CD4-positive, alpha-beta memory T cell (primary cell): ENCODE data around the gene ZSCAN26. TPM values are rescaled to one million over a fixed set of nuclear protein-coding genes. Genes with fewer than 3 reads are reported as not detected.
"Not testable (repeated sequence)": the region's sequence is repeated elsewhere in the genome, so short reads cannot be mapped to it uniquely, and the experiment has no call there.

ENCODE experiments used
- CTCF ChIA-PET: fragments of 350-600 bp; sonication (Branson Sonifier 250); formaldehyde crosslinking; loops from one replicate; lab custom pipeline; 2021; ENCODE audit warnings: inconsistent platforms; ENCODE audit not compliant: partially characterized antibody; lab: Charles Lee
- POLR2A ChIA-PET: fragments of 350-600 bp; sonication (Branson Sonifier 250); formaldehyde crosslinking; loops from one replicate; lab custom pipeline; 2021; ENCODE audit not compliant: partially characterized antibody; lab: Charles Lee
- DNase-seq, 5 donors: peaks; one replicate each; pipeline versions ENCODE4 v3.0.0 to v3.0.0-alpha.2; 2020 to 2022; ENCODE audit warnings: mixed read lengths in 1 of 5
- H3K27ac ChIP-seq: one replicate; pipeline ENCODE4 v1.7.0; 2013; ENCODE audit warnings: low read depth, low read length
- H3K27me3 ChIP-seq: 2 replicates; pipeline ENCODE4 v1.7.0; 2013; ENCODE audit warnings: mild to moderate bottlenecking, low read length, moderate library complexity; ENCODE audit not compliant: insufficient read depth
- H3K36me3 ChIP-seq: 2 replicates; pipeline ENCODE4 v1.7.0; 2013; ENCODE audit warnings: mild to moderate bottlenecking, low read length, moderate library complexity; ENCODE audit not compliant: insufficient read depth
- H3K4me1 ChIP-seq: 2 replicates; pipeline ENCODE4 v1.7.0; 2013; ENCODE audit warnings: mild to moderate bottlenecking, low read length, moderate library complexity; ENCODE audit not compliant: insufficient read depth
- H3K4me3 ChIP-seq, 2 donors: one replicate each; pipeline ENCODE4 v1.7.0; 2013; ENCODE audit warnings: low read length in 2 of 2, mild to moderate bottlenecking in 1 of 2
- H3K9me3 ChIP-seq, 2 donors: one replicate each; pipeline ENCODE4 v1.7.0; 2013; ENCODE audit warnings: low read length in 2 of 2, control low read depth in 1 of 2; ENCODE audit not compliant: control insufficient read depth in 1 of 2
- H3K27ac Mint-ChIP-seq, 7 donors: one replicate each; pipeline ENCODE4 v1.8.0; 2020 to 2021; ENCODE audit warnings: mixed read lengths in 7 of 7, mild to moderate bottlenecking in 6 of 7, inconsistent platforms in 3 of 7, moderate library complexity in 3 of 7
- H3K27me3 Mint-ChIP-seq, 2 donors: one replicate each; pipeline ENCODE4 v1.8.0; 2020 to 2021; ENCODE audit warnings: mixed read lengths in 2 of 2
- H3K36me3 Mint-ChIP-seq, 2 donors: one replicate each; pipeline ENCODE4 v1.8.0; 2020 to 2021; ENCODE audit warnings: mixed read lengths in 2 of 2, inconsistent platforms in 1 of 2, mild to moderate bottlenecking in 1 of 2
- H3K4me1 Mint-ChIP-seq, 4 donors: one replicate each; pipeline ENCODE4 v1.8.0; 2020 to 2021; ENCODE audit warnings: mixed read lengths in 4 of 4, mild to moderate bottlenecking in 1 of 4
- H3K4me3 Mint-ChIP-seq, 8 donors: one replicate each; pipeline ENCODE4 v1.8.0; 2020 to 2021; ENCODE audit warnings: mixed read lengths in 8 of 8, mild to moderate bottlenecking in 7 of 8, moderate library complexity in 6 of 8, inconsistent platforms in 3 of 8
- H3K9me3 Mint-ChIP-seq, 8 donors: one replicate each; pipeline ENCODE4 v1.8.0; 2020 to 2021; ENCODE audit warnings: mixed read lengths in 8 of 8, mild to moderate bottlenecking in 5 of 8, inconsistent platforms in 3 of 8, moderate library complexity in 1 of 8
- intact Hi-C: fragments of 100-400 bp; cut with micrococcal nuclease; formaldehyde crosslinking; loops from one replicate; pipeline ENCODE4 v1.15.1; 2023
- polyA plus RNA-seq, 2 donors: library from polyadenylated mRNA; unstranded; fragments of 300-500 nt; fragmentation: Illumina TruSeq; gene quantifications; one replicate each; pipeline ENCODE4 v1.2.3, GENCODE V29; 2021
- total RNA-seq, 2 experiments: library from RNA; stranded (reverse); gene quantifications; one replicate each; pipeline ENCODE4 v1.2.3, GENCODE V29; 2021

ZSCAN26 gene
- total and polyA plus RNA-seq, 4 experiments from 2014 or later, result 13.1 to 26.5 (median 18.8) TPM

DNA sequence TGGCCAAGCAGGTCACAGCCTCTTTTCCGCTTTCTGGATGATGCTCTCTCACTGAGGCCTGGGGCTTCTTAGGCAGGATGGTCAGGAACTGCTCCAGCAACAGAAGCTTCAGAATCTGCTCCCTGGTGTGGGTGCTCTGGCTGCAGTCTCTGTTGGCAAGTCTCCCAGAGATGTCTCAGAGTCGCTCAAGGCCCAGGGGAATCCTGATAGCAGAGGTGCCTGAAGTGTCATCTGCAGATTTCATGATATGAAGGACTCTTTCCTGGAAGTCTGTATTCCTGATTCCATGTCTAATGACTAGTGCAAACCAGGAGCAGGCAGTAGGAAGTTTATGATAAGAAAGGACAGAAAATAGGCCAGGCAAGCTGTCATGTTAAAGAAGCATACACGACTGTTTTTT, 48.7 kb downstream of the ZSCAN26 start:
- Histone ChIP-seq H3K4me1 (no peaks in the 10 kb centered on the region), H3K9me3 (no peaks in the 10 kb centered on the region), H3K27ac (no peak overlapping the region), H3K4me3 (no peak overlapping the region), H3K36me3 (no peaks in the 10 kb centered on the region), H3K27me3 (peaks cover 3% of the 10 kb centered on the region)
- POLR2A ChIA-PET, result no interaction called here
- H3K4me3 Mint-ChIP-seq, result no peak overlapping the region
- CTCF ChIA-PET, result no interaction called here
- intact Hi-C loops, result no loop called here
- H3K27me3 Mint-ChIP-seq, result peaks cover 25 to 26% of the 10 kb centered on the region in 2 donors
- H3K27ac Mint-ChIP-seq, result no peak overlapping the region
- H3K4me1 Mint-ChIP-seq, result no peaks in the 10 kb centered on the region
- no peak for DNase-seq
- peaks cover 0 to 2% (median 0%) of the 10 kb centered on the region in 8 donors for H3K9me3 Mint-ChIP-seq
- H3K36me3 Mint-ChIP-seq, result peaks cover 0 to 3% of the 10 kb centered on the region in 2 donors

DNA sequence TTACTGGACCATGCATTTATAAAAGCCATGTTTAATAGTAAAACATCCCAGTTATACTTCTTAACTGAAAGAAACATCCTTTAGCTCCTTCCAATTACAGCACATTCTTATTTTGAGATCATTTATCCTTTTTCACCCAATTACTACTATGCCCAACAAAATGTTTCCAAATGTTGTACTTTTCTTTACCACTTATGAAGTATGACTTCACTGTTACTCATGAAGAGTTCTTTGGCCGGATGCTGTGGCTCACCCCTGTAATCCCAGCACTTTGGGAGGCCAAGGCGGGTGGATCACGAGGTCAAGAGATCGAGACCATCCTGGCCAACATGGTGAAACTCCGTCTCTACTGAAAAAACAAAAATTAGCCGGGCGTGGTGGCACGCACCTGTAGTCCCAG, 50.9 kb downstream of the ZSCAN26 start:
- H3K27me3 ChIP-seq, H3K36me3 ChIP-seq, H3K4me3 Mint-ChIP-seq, H3K36me3 Mint-ChIP-seq, H3K4me1 Mint-ChIP-seq, DNase-seq, H3K27ac Mint-ChIP-seq, POLR2A ChIA-PET, intact Hi-C loops, CTCF ChIA-PET, H3K9me3 ChIP-seq, H3K27ac ChIP-seq, H3K4me1 ChIP-seq, H3K9me3 Mint-ChIP-seq, H3K4me3 ChIP-seq: not testable (repeated sequence)
- peaks cover 14 to 19% of the 10 kb centered on the region in 2 donors for H3K27me3 Mint-ChIP-seq

- no peak for DNase-seq
- Mint-ChIP-seq H3K27me3 (peaks cover 5 to 10% of the 10 kb centered on the region in 2 donors), H3K4me1 (no peaks in the 10 kb centered on the region), H3K9me3 (peaks cover 5 to 31% (median 20%) of the 10 kb centered on the region in 8 donors), H3K36me3 (peaks cover 13 to 15% of the 10 kb centered on the region in 2 donors), H3K4me3 (no peak overlapping the region), H3K27ac (no peak overlapping the region)
- Histone ChIP-seq H3K27me3 (no peaks in the 10 kb centered on the region), H3K4me3 (no peak overlapping the region), H3K9me3 (peaks cover 0 to 6% of the 10 kb centered on the region in 2 donors), H3K4me1 (no peaks in the 10 kb centered on the region), H3K27ac (no peak overlapping the region), H3K36me3 (no peaks in the 10 kb centered on the region)
- ChIA-PET CTCF (no interaction called here), POLR2A (no interaction called here)
- intact Hi-C loops, result no loop called here
Measured at GRCh38 chr6:28322661-28323060, 55.7 kb downstream of the ZSCAN26 start.

DNA sequence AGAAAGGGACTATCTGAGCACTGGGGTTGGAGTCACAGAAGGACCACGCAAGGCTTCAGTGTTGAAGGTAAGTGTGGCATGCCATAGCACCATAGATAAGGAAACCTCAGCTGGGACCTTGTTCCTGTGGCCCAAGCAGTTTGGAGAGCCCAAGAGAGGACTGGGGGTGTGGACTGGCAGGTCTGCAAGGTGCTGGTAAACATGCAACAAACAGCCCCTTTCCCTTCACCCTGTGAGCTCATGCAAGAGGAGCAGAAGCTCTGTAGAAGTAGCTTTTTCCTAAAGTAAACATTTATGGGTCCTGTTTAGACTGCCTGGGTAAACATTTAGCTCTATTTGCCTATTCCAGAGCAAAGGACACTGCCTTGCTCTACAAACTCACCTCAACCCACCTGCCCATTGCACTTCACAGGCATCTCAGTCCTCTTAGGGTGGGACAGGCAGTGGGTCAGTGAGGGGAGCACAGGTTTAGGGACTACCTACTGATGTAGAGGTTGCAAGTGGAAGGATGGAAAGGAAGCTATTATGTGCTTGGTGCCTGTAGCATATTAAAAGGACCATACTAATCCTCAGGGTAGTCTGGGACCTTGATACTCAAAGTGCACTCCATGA, 57.0 kb downstream of the ZSCAN26 start:
- intact Hi-C loops, result no loop called here
- H3K27ac ChIP-seq, result no peak overlapping the region
- peaks cover 0 to 6% of the 10 kb centered on the region in 2 donors for H3K9me3 ChIP-seq
- H3K36me3 ChIP-seq, result no peaks in the 10 kb centered on the region
- Mint-ChIP-seq H3K4me3 (no peak overlapping the region), H3K36me3 (peaks cover 19% of the 10 kb centered on the region in 2 donors), H3K27me3 (peaks cover 3 to 8% of the 10 kb centered on the region in 2 donors), H3K27ac (no peak overlapping the region), H3K4me1 (no peaks in the 10 kb centered on the region), H3K9me3 (peaks cover 5 to 41% (median 31%) of the 10 kb centered on the region in 8 donors)
- no peaks in the 10 kb centered on the region for H3K27me3 ChIP-seq
- DNase-seq, result no peak
- CTCF ChIA-PET, result interaction anchor here (2.1 kb wide), 1 partner anchor 10 kb away, joined by 5 read pairs; no protein-coding TSS in a partner anchor
- POLR2A ChIA-PET, result no interaction called here
- no peaks in the 10 kb centered on the region for H3K4me1 ChIP-seq
- H3K4me3 ChIP-seq, result no peak overlapping the region

- H3K9me3 ChIP-seq, result peaks cover 0 to 6% of the 10 kb centered on the region in 2 donors
- Mint-ChIP-seq H3K9me3 (peaks cover 5 to 43% (median 33%) of the 10 kb centered on the region in 8 donors), H3K4me3 (peak overlapping the region in 1 of 8 donors; percentile 1), H3K27me3 (peaks cover 3 to 5% of the 10 kb centered on the region in 2 donors), H3K36me3 (peaks cover 20 to 24% of the 10 kb centered on the region in 2 donors), H3K27ac (peak overlapping the region in 1 of 7 donors; percentile 22), H3K4me1 (no peaks in the 10 kb centered on the region)
- no peaks in the 10 kb centered on the region for H3K36me3 ChIP-seq
- ChIA-PET POLR2A (no interaction called here), CTCF (no interaction called here)
- no peak overlapping the region for H3K27ac ChIP-seq
- no peak for DNase-seq
- no peak overlapping the region for H3K4me3 ChIP-seq
- intact Hi-C loops, result no loop called here
- no peaks in the 10 kb centered on the region for H3K4me1 ChIP-seq
- H3K27me3 ChIP-seq, result no peaks in the 10 kb centered on the region
Measured at GRCh38 chr6:28326371-28326948, 59.5 kb downstream of the ZSCAN26 start.

Other genes with a start within 250 kb of the ZSCAN26 start
- 1 to 10 TPM in 1 of 2 experiments, under 1 TPM in 1; 0.75 to 1.4 TPM for gene ZNF165, start 186.6 kb upstream of the ZSCAN26 start, total RNA-seq
- under 1 TPM; 0.78 to 0.96 TPM for gene ZNF165, start 186.6 kb upstream of the ZSCAN26 start, polyA plus RNA-seq
- 10 to 100 TPM; 13.4 to 14.8 TPM for gene ZSCAN16, start 142.5 kb upstream of the ZSCAN26 start, total RNA-seq
- gene ZSCAN16, start 142.5 kb upstream of the ZSCAN26 start, polyA plus RNA-seq, result 10 to 100 TPM; 12.4 to 14.2 TPM
- 10 to 100 TPM; 40.8 to 43.3 TPM for gene ZKSCAN8, start 125.3 kb upstream of the ZSCAN26 start, total RNA-seq
- 1 to 10 TPM in 1 of 2 donors, not detected in 1; 1.8 TPM for gene ZKSCAN8, start 125.3 kb upstream of the ZSCAN26 start, polyA plus RNA-seq
- 1 to 10 TPM; 3.4 to 4.4 TPM for gene ZSCAN9, start 41.9 kb upstream of the ZSCAN26 start, total RNA-seq
- 1 to 10 TPM; 1.2 to 3.5 TPM for gene ZSCAN9, start 41.9 kb upstream of the ZSCAN26 start, polyA plus RNA-seq
- 10 to 100 TPM in 1 of 2 experiments, 1 to 10 TPM in 1; 9.9 to 11.1 TPM for gene ZKSCAN4, start 14.9 kb upstream of the ZSCAN26 start, total RNA-seq
- gene ZKSCAN4, start 14.9 kb upstream of the ZSCAN26 start, polyA plus RNA-seq, result 1 to 10 TPM; 2.4 to 5.2 TPM
- under 1 TPM in 1 of 2 experiments, not detected in 1; 0.33 TPM for gene NKAPL, start 7.8 kb upstream of the ZSCAN26 start, total RNA-seq
- under 1 TPM in 1 of 2 donors, not detected in 1; 0.15 TPM for gene NKAPL, start 7.8 kb upstream of the ZSCAN26 start, polyA plus RNA-seq
- gene PGBD1, start 14.4 kb downstream of the ZSCAN26 start, total RNA-seq, result 1 to 10 TPM; 1.1 to 1.4 TPM
- gene PGBD1, start 14.4 kb downstream of the ZSCAN26 start, polyA plus RNA-seq, result under 1 TPM; 0.08 to 0.31 TPM
- under 1 TPM; 0.73 to 0.97 TPM for gene ZSCAN31, start 69.0 kb downstream of the ZSCAN26 start, total RNA-seq
- 1 to 10 TPM in 1 of 2 donors, under 1 TPM in 1; 0.86 to 1.2 TPM for gene ZSCAN31, start 69.0 kb downstream of the ZSCAN26 start, polyA plus RNA-seq
- gene ZKSCAN3, start 82.8 kb downstream of the ZSCAN26 start, total RNA-seq, result 10 to 100 TPM; 12.4 to 12.6 TPM
- 1 to 10 TPM; 2.3 to 4.2 TPM for gene ZKSCAN3, start 82.8 kb downstream of the ZSCAN26 start, polyA plus RNA-seq
- 1 to 10 TPM; 8.0 to 8.3 TPM for gene ZSCAN12, start 132.6 kb downstream of the ZSCAN26 start, total RNA-seq
- 1 to 10 TPM in 1 of 2 donors, under 1 TPM in 1; 0.70 to 1.3 TPM for gene ZSCAN12, start 132.6 kb downstream of the ZSCAN26 start, polyA plus RNA-seq
- gene ZSCAN23, start 176.3 kb downstream of the ZSCAN26 start, total RNA-seq, result 1 to 10 TPM; 1.1 to 1.7 TPM
- gene ZSCAN23, start 176.3 kb downstream of the ZSCAN26 start, polyA plus RNA-seq, result not detected
- gene GPX6, start 248.7 kb downstream of the ZSCAN26 start, total RNA-seq, result not detected
- not detected for gene GPX6, start 248.7 kb downstream of the ZSCAN26 start, polyA plus RNA-seq